NCI-H2081 (cell line): ENCODE measurements around the gene ITPK1.

Experiments used
- DNase-seq, 2 experiments: peaks; one replicate each; lab custom pipeline; 2025; lab: John Stamatoyannopoulos, UW

The ITPK1 gene

DNA sequence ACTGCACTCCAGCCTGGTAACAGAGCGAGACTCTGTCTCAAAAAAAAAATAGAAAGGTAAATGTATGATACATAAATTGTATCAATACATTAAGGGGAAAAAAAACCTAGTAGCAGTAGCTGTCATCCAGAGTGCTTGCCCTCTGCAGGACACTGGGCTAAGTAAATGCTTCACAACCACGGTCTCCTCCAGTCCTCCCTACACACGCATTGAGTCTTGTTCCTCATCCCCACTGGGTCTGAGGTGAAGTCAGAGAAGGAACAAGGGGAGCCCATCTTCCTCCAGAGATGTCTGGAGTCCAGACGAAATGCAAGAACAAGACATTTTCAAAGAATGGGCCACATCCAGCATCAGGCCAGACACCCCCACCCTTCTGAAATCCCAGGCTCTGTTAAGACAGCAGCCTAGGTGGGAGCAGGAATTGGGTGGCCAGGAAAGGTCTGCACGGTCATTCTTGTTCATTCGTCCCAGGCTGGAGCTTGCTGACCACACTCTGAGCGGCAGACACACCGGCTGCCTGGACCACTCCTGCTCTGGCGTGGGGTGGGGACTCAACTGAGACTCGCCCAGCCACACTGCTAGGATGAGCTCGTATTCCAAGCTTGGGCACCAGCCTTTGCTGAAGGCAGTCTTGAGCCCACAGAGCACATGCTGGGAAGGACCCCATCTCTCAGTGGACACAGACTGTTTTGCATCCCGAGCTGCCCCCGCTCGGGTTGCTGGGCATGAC lies 147.3 kb downstream of the ITPK1 start:
- no peak for DNase-seq

DNA sequence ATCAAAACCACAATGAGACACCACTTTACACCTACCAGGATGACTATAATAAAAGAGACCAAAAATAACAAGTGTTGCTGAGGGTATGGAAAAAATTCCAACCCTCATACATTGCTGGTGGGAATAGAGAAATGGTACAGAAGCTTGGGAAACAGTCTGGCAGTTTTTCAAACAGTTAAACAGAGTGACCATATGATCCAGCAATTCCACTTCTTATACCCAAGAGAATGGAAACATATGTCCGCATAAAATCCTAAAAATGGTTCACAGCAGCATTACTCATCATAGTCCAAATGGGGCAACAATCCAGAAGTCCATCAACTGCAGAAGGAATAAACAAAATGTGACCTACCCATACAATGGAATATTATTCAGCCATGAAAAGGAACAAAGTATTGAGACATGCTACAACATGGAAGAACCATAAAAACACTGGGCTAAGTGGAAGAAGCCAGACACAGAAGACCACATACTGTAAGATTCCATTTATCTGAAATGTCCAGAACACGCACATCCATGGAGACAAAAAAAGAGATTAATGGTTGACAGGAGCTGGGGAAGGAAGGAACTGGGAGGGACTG lies 148.3 kb downstream of the ITPK1 start:
- no peak for DNase-seq

DNA sequence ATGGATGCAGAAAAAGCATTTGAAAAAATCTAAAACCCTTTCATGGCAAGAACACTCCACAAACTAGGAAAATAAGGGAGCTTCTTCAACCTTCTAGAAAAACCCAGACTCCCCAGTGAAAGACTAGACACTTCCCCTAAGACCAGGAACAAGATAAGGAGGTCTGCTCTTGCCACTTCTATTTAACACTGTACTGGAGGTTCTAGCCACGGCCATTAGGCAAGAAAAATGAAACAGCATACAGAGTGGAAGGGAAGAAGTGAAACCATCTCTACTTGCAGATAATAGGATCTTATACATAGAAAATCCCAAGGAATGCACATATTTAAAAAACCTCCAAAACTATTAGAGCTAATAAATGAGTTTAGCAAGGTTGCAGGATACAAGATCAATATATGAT lies 150.4 kb downstream of the ITPK1 start:
- no peak for DNase-seq

GRCh38 chr14:92964124-92965109 lies 151.3 kb downstream of the ITPK1 start:
- DNase-seq = peak in 1 of 2 experiments; percentile 19

- peak in 1 of 2 experiments; percentile 20 for DNase-seq
These were observed 152.2 kb downstream of the ITPK1 start for GRCh38 chr14:92963301-92964123.

GRCh38 chr14:92962831-92963095 lies 153.0 kb downstream of the ITPK1 start:
- DNase-seq = no peak

- no peak for DNase-seq
These were observed 153.5 kb downstream of the ITPK1 start for GRCh38 chr14:92962031-92962830.

DNA sequence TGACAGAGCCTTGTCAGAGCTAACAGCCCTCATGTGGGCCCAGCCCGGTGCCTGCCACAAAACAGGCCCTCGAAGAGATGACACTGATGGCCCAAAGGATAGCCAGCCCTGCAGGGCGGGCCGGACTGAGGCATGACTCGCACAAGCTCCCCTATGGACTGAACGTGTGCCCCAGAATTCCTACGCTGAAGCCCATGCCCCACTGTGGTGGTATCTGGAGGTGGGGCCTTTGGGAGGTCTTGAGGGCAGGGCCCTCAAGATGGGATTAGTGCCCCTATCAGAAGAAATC lies 154.2 kb downstream of the ITPK1 start:
- no peak for DNase-seq

- DNase-seq = peak; percentile 81 to 86
These were observed 154.8 kb downstream of the ITPK1 start for GRCh38 chr14:92960706-92961566.

DNA sequence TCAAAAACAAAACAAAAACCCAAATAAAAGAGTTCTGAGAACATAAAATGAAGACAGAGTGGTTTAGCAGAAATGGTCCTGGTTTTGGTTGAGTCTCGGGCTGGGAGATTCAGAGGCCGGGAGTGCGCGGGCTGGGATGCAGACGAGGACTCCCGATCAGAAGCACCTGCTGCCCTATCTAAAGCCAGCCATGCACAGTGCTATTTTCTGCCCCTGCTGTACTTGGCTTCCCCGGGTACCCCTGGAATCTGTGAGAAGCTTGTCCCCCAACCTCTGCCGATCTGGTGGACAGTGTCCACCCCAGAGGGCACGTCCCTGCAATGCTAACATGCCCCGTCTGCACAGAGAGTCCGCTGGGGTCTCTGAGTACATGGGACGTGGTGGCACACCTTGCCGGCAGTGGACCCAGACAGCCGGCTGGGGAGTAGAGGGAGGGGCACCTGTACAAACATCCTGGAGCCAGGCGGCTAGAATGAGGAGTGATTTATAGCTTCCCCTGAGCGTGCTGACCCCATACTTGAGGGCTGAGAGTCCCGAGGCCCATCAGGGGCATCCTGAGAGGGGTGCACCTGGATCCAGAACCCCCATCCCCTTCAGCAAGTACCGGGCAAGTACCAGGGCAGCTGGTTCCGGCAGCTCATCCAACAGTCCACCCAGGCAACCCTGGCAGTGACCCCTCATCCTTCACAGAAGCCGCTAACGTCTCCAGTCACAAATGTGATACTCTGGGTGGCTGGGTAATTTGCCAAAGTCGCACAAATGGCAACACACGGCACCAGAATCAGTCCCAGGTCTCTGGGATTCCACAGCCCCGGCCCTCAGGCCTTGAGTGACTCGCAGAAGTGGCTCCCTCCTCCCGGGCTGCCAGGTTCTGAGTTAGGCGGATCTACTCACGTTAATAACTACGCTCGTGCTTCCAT lies 155.7 kb downstream of the ITPK1 start:
- DNase-seq = peak; percentile 81 to 90

GRCh38 chr14:92959189-92959531 lies 156.6 kb downstream of the ITPK1 start:
- peak; percentile 80 to 94 for DNase-seq

GRCh38 chr14:92958373-92959188 lies 157.1 kb downstream of the ITPK1 start:
- no peak for DNase-seq

- peak; percentile 86 to 96 for DNase-seq
These were observed 158.8 kb downstream of the ITPK1 start for GRCh38 chr14:92956961-92957360.

- DNase-seq = no peak
These were observed 160.3 kb downstream of the ITPK1 start for GRCh38 chr14:92955381-92955780.

- peak in 1 of 2 experiments; percentile 33 for DNase-seq
These were observed 160.8 kb downstream of the ITPK1 start for GRCh38 chr14:92954933-92955332.

DNA sequence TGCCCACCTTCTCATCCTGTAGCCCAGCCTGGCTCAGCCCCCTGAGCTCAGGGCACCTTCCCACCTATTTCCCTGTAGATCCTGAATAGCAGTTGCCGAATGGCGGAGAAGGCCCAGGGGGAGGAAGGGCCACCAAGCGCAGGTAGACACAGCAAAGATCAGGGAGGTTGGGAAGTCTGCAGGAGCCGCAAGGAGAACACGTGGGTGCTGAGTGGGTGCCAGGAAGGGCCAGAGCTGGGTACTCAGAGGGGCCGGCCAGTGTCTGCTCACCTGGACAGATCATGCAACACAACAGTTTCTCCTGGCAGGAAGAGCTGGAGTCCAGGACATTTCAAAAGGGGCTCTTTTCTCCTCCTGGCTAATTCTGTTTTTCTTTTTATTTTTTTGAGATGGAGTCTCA lies 162.2 kb downstream of the ITPK1 start:
- no peak for DNase-seq

DNA sequence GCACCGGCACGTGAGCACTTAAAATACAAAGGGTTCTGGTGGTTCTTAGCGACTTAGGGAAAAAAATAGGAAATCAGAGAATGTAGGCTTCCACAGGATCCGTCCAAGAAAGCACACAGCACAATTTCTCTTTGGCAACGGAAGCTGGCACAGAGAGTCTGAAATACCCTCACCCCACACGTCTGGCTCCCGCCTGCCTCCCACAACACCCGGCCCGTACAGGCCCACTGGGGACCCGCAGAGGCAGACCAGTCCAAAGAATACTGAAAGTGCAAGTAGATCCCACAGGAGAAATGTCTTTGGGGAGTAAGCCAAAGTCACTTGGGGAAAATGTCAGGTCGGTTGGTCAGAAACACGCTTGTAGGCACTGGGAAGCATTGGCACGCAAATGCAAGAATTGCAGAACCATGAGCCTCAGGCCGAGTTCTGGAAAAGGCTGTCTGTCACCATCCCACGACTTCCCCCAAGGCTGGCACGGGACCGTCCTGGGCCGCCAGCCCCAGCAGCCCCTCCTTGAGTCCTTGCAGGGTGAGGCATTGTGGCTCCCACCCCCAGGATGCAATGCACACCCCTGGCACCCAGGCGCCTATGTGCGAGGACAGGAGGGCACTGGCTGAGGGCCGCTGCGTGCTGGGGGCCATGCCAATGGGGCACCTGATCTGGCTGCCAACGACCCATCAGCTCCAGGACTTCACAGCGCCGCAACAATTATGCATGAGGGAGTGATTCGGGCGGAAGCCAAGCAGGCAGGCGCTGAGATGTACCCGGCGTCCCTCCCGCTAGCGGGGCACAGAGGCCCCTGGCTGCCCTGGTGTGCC lies 163.0 kb downstream of the ITPK1 start:
- peak in 1 of 2 experiments; percentile 22 for DNase-seq
